Ovary (tissue), 3 donors: ENCODE data around the gene NLGN4Y.

Experiments
- CTCF ChIP-seq, 3 donors: fragments of 450-650 bp in 2 of 3; fragments of 200-600 bp in 1 of 3; IDR thresholded peaks; one replicate each; pipeline versions ENCODE4 v1.5.1 to v1.8.0; 2016 to 2022; ENCODE audit warnings: antibody characterized with exemption in 3 of 3, mild to moderate bottlenecking in 1 of 3
- EP300 ChIP-seq: sonication (generic); formaldehyde crosslinking; IDR thresholded peaks from one replicate; pipeline ENCODE4 v1.6.1; 2017; ENCODE audit warnings: antibody characterized with exemption
- POLR2A ChIP-seq: fragments of 450-650 bp; IDR thresholded peaks from one replicate; pipeline ENCODE4 v1.6.1; 2017; ENCODE audit warnings: antibody characterized with exemption, mild to moderate bottlenecking, moderate library complexity
- donor health status: DM: no; HTN: no; CAD: no.

DNA sequence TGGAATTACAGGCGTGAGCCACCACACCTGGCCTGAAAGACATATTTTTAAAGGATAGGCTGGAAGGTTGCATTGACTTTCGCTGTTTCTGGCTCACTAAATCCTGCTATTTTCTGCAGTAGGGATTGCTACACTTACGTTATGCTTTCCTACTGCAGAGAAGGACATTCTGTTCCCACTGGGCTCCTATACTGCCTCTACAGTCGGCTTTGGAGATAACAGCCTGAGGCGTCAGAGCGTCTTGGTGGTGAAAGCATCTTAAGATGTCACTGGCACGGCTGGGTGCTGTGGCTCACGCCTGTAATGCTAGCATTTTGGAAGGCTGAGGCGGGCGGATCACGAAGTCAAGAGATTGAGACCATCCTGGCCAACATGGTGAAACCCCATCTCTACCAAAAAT, 77.0 kb downstream of the NLGN4Y start:
- TF ChIP-seq CTCF (IDR thresholded peaks at IDR 0.05): no peak
- no peak for TF ChIP-seq EP300
- TF ChIP-seq POLR2A: no peak
